HEK293 (cell line): ENCODE data around the gene PSRC1.
"Not testable (repeated sequence)": the region's sequence is repeated elsewhere in the genome, so short reads cannot be mapped to it uniquely, and the experiment has no call there.

Source experiments
- CTCF ChIA-PET: fragments of 350-600 bp; formaldehyde crosslinking; extraction: SDS; loops from one replicate; lab custom pipeline; 2021; ENCODE audit warnings: antibody characterized with exemption; lab: Yijun Ruan, JAX
- POLR2A ChIA-PET: fragments of 300-600 bp; formaldehyde crosslinking; extraction: SDS; loops from one replicate; lab custom pipeline; 2020; ENCODE audit warnings: antibody characterized with exemption, inconsistent platforms; lab: Yijun Ruan, JAX
- H3K27ac ChIP-seq: fragments of 200-500 bp; sonication (Bioruptor generic); 2 replicates; pipeline ENCODE4 v1.5.1; 2014; ENCODE audit warnings: low read depth, low read length, control low read depth, inconsistent platforms; ENCODE audit errors: extremely low read depth
- H3K36me3 ChIP-seq, 2 experiments: fragments of 200-500 bp in 1 of 2; sonication (Bioruptor generic) in 1 of 2; 1 replicate in 1 of 2; 2 replicates in 1 of 2; pipeline ENCODE4 v1.5.1; 2014 to 2017; ENCODE audit warnings: inconsistent platforms in 2 of 2, low read length in 2 of 2; ENCODE audit not compliant: control insufficient read depth in 2 of 2, insufficient read depth in 1 of 2
- H3K4me1 ChIP-seq: fragments of 200-500 bp; sonication (Bioruptor generic); 2 replicates; pipeline ENCODE4 v1.5.1; 2014; ENCODE audit warnings: mild to moderate bottlenecking, low read length, inconsistent platforms; ENCODE audit not compliant: control insufficient read depth, insufficient read depth
- H3K4me3 ChIP-seq: 2 replicates; pipeline ENCODE4 v1.5.1; 2011; ENCODE audit warnings: low read depth, mild to moderate bottlenecking, control low read depth, low read length, moderate library complexity
- H3K9me3 ChIP-seq: fragments of 200-500 bp; sonication (Bioruptor generic); 2 replicates; pipeline ENCODE4 v1.5.1; 2014; ENCODE audit warnings: low read depth, low read length, inconsistent platforms; ENCODE audit not compliant: control insufficient read depth, insufficient read depth
- CTCF ChIP-seq: fragments of 450-650 bp; formaldehyde crosslinking; IDR thresholded peaks from 2 replicates; pipeline ENCODE4 v1.5.1; 2016; ENCODE audit warnings: missing biosample characterization, missing genetic modification characterization
- REPIN1 ChIP-seq: fragments of 450-650 bp; formaldehyde crosslinking; IDR thresholded peaks from 2 replicates; pipeline ENCODE4 v1.5.1; 2017; ENCODE audit warnings: missing biosample characterization, missing genetic modification characterization, low read depth
- SP3 ChIP-seq: fragments of 450-650 bp; formaldehyde crosslinking; IDR thresholded peaks from 2 replicates; pipeline ENCODE4 v1.5.1; 2016; ENCODE audit warnings: missing biosample characterization, missing genetic modification characterization
- TRIM28 ChIP-seq: IDR thresholded peaks from 2 replicates; pipeline ENCODE4 v1.6.1; 2011; ENCODE audit warnings: low read length, control low read depth, borderline replicate concordance
- TSHZ1 ChIP-seq: fragments of 450-650 bp; formaldehyde crosslinking; IDR thresholded peaks from 2 replicates; pipeline ENCODE4 v1.5.1; 2016; ENCODE audit warnings: missing biosample characterization, missing genetic modification characterization, borderline replicate concordance
- ZFP41 ChIP-seq: fragments of 450-650 bp; formaldehyde crosslinking; IDR thresholded peaks from 2 replicates; pipeline ENCODE4 v1.5.1; 2016; ENCODE audit warnings: missing biosample characterization, missing genetic modification characterization, borderline replicate concordance
- ZNF335 ChIP-seq: fragments of 450-650 bp; formaldehyde crosslinking; conservative IDR thresholded peaks from 2 replicates; pipeline ENCODE4 v1.5.1; 2016; ENCODE audit warnings: missing biosample characterization, missing genetic modification characterization
- ZNF341 ChIP-seq: fragments of 450-650 bp; formaldehyde crosslinking; IDR thresholded peaks from 2 replicates; pipeline ENCODE4; 2016; ENCODE audit warnings: low read depth, missing biosample characterization, missing genetic modification characterization
- ZNF366 ChIP-seq: fragments of 450-650 bp; formaldehyde crosslinking; conservative IDR thresholded peaks from 2 replicates; pipeline ENCODE4 v1.5.1; 2016; ENCODE audit warnings: missing biosample characterization, missing genetic modification characterization
- ZNF394 ChIP-seq: fragments of 450-650 bp; formaldehyde crosslinking; IDR thresholded peaks from 2 replicates; pipeline ENCODE4 v1.5.1; 2016; ENCODE audit warnings: missing biosample characterization, missing genetic modification characterization, mild to moderate bottlenecking, moderate library complexity, borderline replicate concordance
- ZNF521 ChIP-seq: fragments of 450-650 bp; formaldehyde crosslinking; IDR thresholded peaks from 2 replicates; pipeline ENCODE4 v1.5.1; 2017; ENCODE audit warnings: missing biosample characterization, mild to moderate bottlenecking, missing genetic modification characterization
- ZNF747 ChIP-seq: fragments of 450-650 bp; formaldehyde crosslinking; IDR thresholded peaks from 2 replicates; pipeline ENCODE4 v1.5.1; 2016; ENCODE audit warnings: missing biosample characterization, missing genetic modification characterization
- ZNF768 ChIP-seq: fragments of 450-650 bp; formaldehyde crosslinking; IDR thresholded peaks from 2 replicates; pipeline ENCODE4 v1.5.1; 2018; ENCODE audit warnings: missing biosample characterization, mild to moderate bottlenecking, missing genetic modification characterization
- ZSCAN16 ChIP-seq: fragments of 450-650 bp; formaldehyde crosslinking; IDR thresholded peaks from 2 replicates; pipeline ENCODE4 v1.5.1; 2016; ENCODE audit warnings: missing biosample characterization, missing genetic modification characterization
- TF ChIP-seq, protein P1 (sequence below): fragments of 450-650 bp; IDR thresholded peaks from 2 replicates; pipeline ENCODE4 v1.5.1; 2018; ENCODE audit warnings: missing biosample characterization, missing genetic modification characterization
- TF ChIP-seq, protein P2 (sequence below): fragments of 450-650 bp; formaldehyde crosslinking; IDR thresholded peaks from 2 replicates; pipeline ENCODE4 v1.5.1; 2017; ENCODE audit warnings: missing biosample characterization, missing genetic modification characterization

PSRC1 gene

DNA sequence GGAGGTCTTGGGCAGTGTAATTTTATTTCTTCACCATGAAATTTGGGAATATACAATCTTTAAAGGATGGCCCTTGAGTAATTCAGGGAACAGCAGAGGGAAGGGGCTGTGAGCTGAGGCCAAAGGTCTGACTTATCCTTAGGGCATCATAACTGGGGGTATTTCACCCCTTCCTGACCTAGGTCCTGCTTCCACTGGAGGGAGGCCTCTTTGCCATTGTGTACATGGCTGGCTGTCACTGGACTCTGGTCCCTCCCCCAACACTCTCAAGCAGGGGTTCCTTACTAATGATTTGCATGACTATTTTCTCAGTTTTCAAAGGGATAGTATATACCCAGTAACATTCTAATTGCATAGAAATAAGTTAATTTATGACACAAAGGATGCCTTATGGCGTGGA is 7.2 kb upstream of the PSRC1 start:
- TF ChIP-seq ZNF521 = no peak
- no peak for TF ChIP-seq TSHZ1 (tag by site-specific recombination)
- no peak for TF ChIP-seq ZSCAN16 (tag by site-specific recombination)
- 0 out of 2 replicates have a peak, but pooled peaks have one; percentile 22 for TF ChIP-seq ZNF341 (tag by site-specific recombination)
- no peak for TF ChIP-seq ZNF747
- TF ChIP-seq ZFP41 (tag by site-specific recombination) = no peak
- no peaks in the 10 kb centered on the region for H3K9me3 ChIP-seq
- H3K27ac ChIP-seq = no peak overlapping the region
- no peak overlapping the region for H3K4me3 ChIP-seq
- no peaks in the 10 kb centered on the region for H3K4me1 ChIP-seq
- POLR2A ChIA-PET = no interaction called here
- no peaks in the 10 kb centered on the region for H3K36me3 ChIP-seq
- CTCF ChIA-PET = no interaction called here

GRCh38 chr1:109286762-109287161 is 3.8 kb upstream of the PSRC1 start:
- H3K9me3 ChIP-seq, H3K27ac ChIP-seq, H3K4me3 ChIP-seq, H3K36me3 ChIP-seq, H3K4me1 ChIP-seq, CTCF ChIA-PET, POLR2A ChIA-PET: not testable (repeated sequence)

DNA sequence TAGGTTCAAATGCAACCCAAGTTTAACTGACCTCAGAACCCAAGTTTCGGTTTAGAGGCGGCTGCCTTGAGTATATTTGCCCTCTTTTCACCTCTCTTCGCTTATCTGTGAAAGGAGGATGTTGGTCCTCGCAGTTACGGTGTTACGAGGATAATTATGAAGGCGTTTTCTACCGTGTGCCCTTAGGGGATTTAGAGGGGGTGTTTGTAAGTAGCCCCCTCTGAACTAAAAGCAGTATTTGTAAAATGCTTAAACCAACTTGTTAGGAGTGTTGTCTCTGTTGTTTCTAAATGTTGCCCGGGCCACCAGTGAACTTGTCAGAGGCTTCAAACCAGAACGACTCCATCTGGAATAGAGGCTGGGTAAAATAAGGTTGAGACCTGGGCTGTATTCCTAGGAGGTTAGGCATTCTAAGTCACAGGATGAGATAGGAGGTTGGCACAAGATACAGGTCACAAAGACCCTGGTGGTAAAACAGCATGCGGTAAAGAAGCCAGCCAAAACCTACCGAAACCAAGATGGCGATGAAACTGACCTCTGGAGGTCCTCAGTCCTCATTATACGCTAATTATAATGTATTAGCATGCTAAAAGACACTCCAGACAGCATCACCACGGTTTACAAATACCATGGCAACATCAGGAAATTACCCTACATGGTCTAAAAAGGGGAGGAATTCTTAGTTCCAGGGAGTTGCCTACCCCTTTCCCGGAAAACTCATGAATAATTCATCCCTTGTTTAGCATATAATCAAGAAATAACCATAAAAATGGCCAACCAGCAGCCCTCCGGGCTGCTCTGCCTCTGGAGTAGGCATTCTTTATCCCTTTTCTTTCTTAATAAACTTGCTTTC is 1.0 kb upstream of the PSRC1 start:
- TF ChIP-seq ZNF335 (tag by site-specific recombination) (peak; percentile 27), REPIN1 (tag by site-specific recombination) (no peak)
- ChIA-PET POLR2A (interaction anchor here (1.2 to 1.9 kb wide), 3 partner anchors 24 to 184 kb away, joined by 7 to 15 read pairs (median 7); partner anchors contain the start of gene SORT1), CTCF (interaction anchor here (1.7 kb wide), 1 partner anchor 248 kb away, joined by 4 read pairs; no protein-coding TSS in a partner anchor)
- Histone ChIP-seq H3K27ac (peak overlapping the region; percentile 70), H3K9me3 (no peaks in the 10 kb centered on the region), H3K4me1 (peaks cover 3% of the 10 kb centered on the region), H3K36me3 (peaks cover 4 to 27% of the 10 kb centered on the region in 2 experiments), H3K4me3 (peak overlapping the region; percentile 75)

DNA sequence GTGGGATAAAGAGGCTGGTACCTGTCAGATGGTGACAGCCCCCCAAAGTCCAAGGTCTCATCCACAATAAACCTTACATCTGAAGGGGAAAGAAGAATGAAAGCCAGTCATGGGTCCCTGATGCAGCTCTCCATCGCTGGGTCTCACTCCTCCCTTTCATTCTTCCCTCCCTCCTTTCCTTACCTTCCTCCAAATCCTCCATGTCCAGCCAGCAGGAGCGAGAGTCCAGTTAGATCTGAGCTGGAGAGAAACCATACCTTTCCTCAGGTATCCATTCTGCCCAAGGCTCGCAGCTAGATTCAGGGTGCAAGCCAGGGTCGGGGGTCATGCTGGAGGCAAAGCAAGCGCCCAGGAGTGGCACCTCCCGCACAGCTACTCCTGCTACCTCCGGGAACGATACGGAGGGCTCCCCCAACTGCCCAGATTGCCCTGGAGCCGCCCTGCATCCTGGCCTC is 421 bp downstream of the PSRC1 start:
- CTCF ChIA-PET = interaction anchor here (0.7 to 2.3 kb wide), 11 partner anchors 20 to 327 kb away, joined by 3 to 17 read pairs (median 4); partner anchors contain the start of gene SORT1
- POLR2A ChIA-PET = interaction anchor here (0.6 to 1.9 kb wide), 19 partner anchors 10 to 248 kb away, joined by 3 to 15 read pairs (median 3); partner anchors contain the start of genes CELSR2, SARS1 and SORT1
- Histone ChIP-seq H3K4me3 (peak overlapping the region; percentile 75), H3K36me3 (peaks cover 8 to 40% of the 10 kb centered on the region in 2 experiments), H3K4me1 (peaks cover 3% of the 10 kb centered on the region), H3K9me3 (no peaks in the 10 kb centered on the region), H3K27ac (no peak overlapping the region; the same call in 1 of the 2 replicates)
- TF ChIP-seq ZNF768 (tag by site-specific recombination) (no peak), ZNF366 (tag by site-specific recombination) (peak; percentile 62), SP3 (tag by site-specific recombination) (no peak), CTCF (tag by site-specific recombination) (peak; percentile 78), ZNF394 (peak; percentile 91; the same call in 1 of the 2 replicates), TRIM28 (0 out of 2 replicates have a peak, but pooled peaks have one; percentile 3)
- TF ChIP-seq, protein P1, sequence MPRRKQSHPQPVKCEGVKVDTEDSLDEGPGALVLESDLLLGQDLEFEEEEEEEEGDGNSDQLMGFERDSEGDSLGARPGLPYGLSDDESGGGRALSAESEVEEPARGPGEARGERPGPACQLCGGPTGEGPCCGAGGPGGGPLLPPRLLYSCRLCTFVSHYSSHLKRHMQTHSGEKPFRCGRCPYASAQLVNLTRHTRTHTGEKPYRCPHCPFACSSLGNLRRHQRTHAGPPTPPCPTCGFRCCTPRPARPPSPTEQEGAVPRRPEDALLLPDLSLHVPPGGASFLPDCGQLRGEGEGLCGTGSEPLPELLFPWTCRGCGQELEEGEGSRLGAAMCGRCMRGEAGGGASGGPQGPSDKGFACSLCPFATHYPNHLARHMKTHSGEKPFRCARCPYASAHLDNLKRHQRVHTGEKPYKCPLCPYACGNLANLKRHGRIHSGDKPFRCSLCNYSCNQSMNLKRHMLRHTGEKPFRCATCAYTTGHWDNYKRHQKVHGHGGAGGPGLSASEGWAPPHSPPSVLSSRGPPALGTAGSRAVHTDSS (tag by site-specific recombination) = no peak
- TF ChIP-seq, protein P2, sequence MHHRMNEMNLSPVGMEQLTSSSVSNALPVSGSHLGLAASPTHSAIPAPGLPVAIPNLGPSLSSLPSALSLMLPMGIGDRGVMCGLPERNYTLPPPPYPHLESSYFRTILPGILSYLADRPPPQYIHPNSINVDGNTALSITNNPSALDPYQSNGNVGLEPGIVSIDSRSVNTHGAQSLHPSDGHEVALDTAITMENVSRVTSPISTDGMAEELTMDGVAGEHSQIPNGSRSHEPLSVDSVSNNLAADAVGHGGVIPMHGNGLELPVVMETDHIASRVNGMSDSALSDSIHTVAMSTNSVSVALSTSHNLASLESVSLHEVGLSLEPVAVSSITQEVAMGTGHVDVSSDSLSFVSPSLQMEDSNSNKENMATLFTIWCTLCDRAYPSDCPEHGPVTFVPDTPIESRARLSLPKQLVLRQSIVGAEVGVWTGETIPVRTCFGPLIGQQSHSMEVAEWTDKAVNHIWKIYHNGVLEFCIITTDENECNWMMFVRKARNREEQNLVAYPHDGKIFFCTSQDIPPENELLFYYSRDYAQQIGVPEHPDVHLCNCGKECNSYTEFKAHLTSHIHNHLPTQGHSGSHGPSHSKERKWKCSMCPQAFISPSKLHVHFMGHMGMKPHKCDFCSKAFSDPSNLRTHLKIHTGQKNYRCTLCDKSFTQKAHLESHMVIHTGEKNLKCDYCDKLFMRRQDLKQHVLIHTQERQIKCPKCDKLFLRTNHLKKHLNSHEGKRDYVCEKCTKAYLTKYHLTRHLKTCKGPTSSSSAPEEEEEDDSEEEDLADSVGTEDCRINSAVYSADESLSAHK (tag by site-specific recombination) = 0 out of 2 replicates have a peak, but pooled peaks have one; percentile 14
